ENCODE measurements around the gene SP110. TPM values are rescaled to one million over a fixed set of nuclear protein-coding genes. Genes with fewer than 3 reads are reported as not detected.

The SP110 gene
- total RNA-seq, 1 experiment from 2014 or later: 56.7 TPM

Other genes starting within 250 kb of the SP110 start
- 3.7 and 5.5 TPM in 2 replicates for gene SLC16A14, start 151.1 kb downstream of the SP110 start, total RNA-seq (2022)
- gene SP140, start 5.8 kb upstream of the SP110 start, total RNA-seq (2022): 10.9 and 13.0 TPM in 2 replicates
- gene SP140L, start 107.2 kb upstream of the SP110 start, total RNA-seq (2022): 35.4 and 55.2 TPM in 2 replicates
- gene SP100, start 196.2 kb upstream of the SP110 start, total RNA-seq (2022): 110 and 173 TPM in 2 replicates

All from Calu3 (cell line).